Panc1 (cell line): ENCODE measurements around the gene INPP1.

Experiments
- POLR2AphosphoS5 ChIP-seq: IDR thresholded peaks from 2 replicates; pipeline ENCODE4 v1.6.1; 2012; ENCODE audit warnings: mild to moderate bottlenecking, low read depth, low read length, moderate library complexity
- SIN3A ChIP-seq: IDR thresholded peaks from 2 replicates; pipeline ENCODE4 v1.6.1; 2012; ENCODE audit warnings: low read depth, mild to moderate bottlenecking, low read length, moderate library complexity, borderline replicate concordance; ENCODE audit not compliant: insufficient read depth
- TF ChIP-seq, protein P1 (sequence below): fragments of 450-650 bp; IDR thresholded peaks from 2 replicates; pipeline ENCODE4 v1.5.1; 2017; ENCODE audit warnings: mild to moderate bottlenecking
- TF ChIP-seq, protein P2 (sequence below), 2 experiments: IDR thresholded peaks; 2 replicates each; pipeline ENCODE4 v1.6.1; 2011 to 2012; ENCODE audit warnings: low read depth in 2 of 2, control low read depth in 1 of 2, low read length in 1 of 2, mild to moderate bottlenecking in 1 of 2, moderate library complexity in 1 of 2; ENCODE audit not compliant: insufficient read depth in 1 of 2

DNA sequence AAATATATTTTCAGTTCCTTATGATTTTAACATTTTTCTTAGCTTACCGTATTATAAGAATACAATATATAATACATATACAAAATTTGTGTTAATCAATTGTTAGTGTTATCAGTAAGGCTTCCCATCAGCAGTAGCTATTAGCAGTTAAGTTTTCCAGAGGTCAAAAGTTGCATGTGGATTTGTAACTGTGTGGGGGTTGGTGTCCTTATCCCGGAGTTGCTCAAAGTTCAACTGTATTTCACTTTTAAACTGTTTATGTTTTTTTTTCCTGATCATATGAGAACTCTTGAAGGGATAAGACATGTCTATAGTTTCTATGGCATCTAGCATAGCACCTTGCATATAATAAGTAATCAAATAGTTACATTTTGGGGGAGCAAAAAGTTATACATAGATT lies 52.9 kb downstream of the INPP1 start:
- TF ChIP-seq POLR2AphosphoS5 (no peak), SIN3A (no peak)
- TF ChIP-seq, protein P1, sequence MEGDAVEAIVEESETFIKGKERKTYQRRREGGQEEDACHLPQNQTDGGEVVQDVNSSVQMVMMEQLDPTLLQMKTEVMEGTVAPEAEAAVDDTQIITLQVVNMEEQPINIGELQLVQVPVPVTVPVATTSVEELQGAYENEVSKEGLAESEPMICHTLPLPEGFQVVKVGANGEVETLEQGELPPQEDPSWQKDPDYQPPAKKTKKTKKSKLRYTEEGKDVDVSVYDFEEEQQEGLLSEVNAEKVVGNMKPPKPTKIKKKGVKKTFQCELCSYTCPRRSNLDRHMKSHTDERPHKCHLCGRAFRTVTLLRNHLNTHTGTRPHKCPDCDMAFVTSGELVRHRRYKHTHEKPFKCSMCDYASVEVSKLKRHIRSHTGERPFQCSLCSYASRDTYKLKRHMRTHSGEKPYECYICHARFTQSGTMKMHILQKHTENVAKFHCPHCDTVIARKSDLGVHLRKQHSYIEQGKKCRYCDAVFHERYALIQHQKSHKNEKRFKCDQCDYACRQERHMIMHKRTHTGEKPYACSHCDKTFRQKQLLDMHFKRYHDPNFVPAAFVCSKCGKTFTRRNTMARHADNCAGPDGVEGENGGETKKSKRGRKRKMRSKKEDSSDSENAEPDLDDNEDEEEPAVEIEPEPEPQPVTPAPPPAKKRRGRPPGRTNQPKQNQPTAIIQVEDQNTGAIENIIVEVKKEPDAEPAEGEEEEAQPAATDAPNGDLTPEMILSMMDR, result no peak
- TF ChIP-seq, protein P2, sequence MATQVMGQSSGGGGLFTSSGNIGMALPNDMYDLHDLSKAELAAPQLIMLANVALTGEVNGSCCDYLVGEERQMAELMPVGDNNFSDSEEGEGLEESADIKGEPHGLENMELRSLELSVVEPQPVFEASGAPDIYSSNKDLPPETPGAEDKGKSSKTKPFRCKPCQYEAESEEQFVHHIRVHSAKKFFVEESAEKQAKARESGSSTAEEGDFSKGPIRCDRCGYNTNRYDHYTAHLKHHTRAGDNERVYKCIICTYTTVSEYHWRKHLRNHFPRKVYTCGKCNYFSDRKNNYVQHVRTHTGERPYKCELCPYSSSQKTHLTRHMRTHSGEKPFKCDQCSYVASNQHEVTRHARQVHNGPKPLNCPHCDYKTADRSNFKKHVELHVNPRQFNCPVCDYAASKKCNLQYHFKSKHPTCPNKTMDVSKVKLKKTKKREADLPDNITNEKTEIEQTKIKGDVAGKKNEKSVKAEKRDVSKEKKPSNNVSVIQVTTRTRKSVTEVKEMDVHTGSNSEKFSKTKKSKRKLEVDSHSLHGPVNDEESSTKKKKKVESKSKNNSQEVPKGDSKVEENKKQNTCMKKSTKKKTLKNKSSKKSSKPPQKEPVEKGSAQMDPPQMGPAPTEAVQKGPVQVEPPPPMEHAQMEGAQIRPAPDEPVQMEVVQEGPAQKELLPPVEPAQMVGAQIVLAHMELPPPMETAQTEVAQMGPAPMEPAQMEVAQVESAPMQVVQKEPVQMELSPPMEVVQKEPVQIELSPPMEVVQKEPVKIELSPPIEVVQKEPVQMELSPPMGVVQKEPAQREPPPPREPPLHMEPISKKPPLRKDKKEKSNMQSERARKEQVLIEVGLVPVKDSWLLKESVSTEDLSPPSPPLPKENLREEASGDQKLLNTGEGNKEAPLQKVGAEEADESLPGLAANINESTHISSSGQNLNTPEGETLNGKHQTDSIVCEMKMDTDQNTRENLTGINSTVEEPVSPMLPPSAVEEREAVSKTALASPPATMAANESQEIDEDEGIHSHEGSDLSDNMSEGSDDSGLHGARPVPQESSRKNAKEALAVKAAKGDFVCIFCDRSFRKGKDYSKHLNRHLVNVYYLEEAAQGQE (IDR thresholded peaks at IDR 0.05; ENCODE audit: insufficient read depth in 1 of 2, low read depth in 2 of 2, low read length in 1 of 2), result no peak
